K562 (cell line): ENCODE data around the gene GSTM5.
"Not testable (repeated sequence)": the region's sequence is repeated elsewhere in the genome, so short reads cannot be mapped to it uniquely, and the experiment has no call there.

ENCODE experiments used
- CLOCK ChIP-seq: fragments of 250-450 bp; sonication (Bioruptor Pico); IDR thresholded peaks from 2 replicates; pipeline ENCODE4 v1.4.0; 2020; ENCODE audit warnings: mild to moderate bottlenecking, moderate library complexity, borderline replicate concordance
- EZH2 ChIP-seq: IDR thresholded peaks from 2 replicates; pipeline ENCODE4 v1.6.1; 2012; ENCODE audit warnings: low read depth, mild to moderate bottlenecking, inconsistent platforms, low read length, borderline replicate concordance
- HCFC1 ChIP-seq: IDR thresholded peaks from 2 replicates; pipeline ENCODE4 v1.6.1; 2012; ENCODE audit warnings: low read depth, low read length, improper control_type of control experiment
- HDAC2 ChIP-seq: fragments of 450-650 bp; IDR thresholded peaks from 2 replicates; pipeline ENCODE4 v1.6.1; 2016; ENCODE audit warnings: mild to moderate bottlenecking
- TGIF2 ChIP-seq: sonication (generic); formaldehyde crosslinking; IDR thresholded peaks from 2 replicates; pipeline ENCODE4 v1.8.1; 2022; ENCODE audit warnings: mild to moderate bottlenecking, missing genetic modification reagents, moderate library complexity
- ZNF121 ChIP-seq: sonication (generic); formaldehyde crosslinking; conservative IDR thresholded peaks from 2 replicates; pipeline ENCODE4 v1.8.0; 2022; ENCODE audit warnings: missing genetic modification reagents

GRCh38 chr1:109709822-109710221, 2.2 kb upstream of the GSTM5 start:
- not testable (repeated sequence) for TF ChIP-seq HCFC1; HDAC2; CLOCK; TGIF2 (CRISPR knock-in tag); ZNF121 (CRISPR knock-in tag); EZH2
